Stimulated activated naive CD8-positive, alpha-beta T cell treated with anti-CD3 and anti-CD28 coated beads, Interleukin-15, Interleukin-2, amounts not matched to agents 100 U/mL and 50 U/mL, for 24 hours (primary cell): ENCODE data around the gene IL37.

Experiments
- ATAC-seq: fragments of 150-1000 bp; cut with Tn5 transposase; one replicate; pipeline ENCODE4 v1.10.0; 2021
- DNase-seq: peaks from one replicate; pipeline ENCODE4 v3.0.0; 2021

IL37 gene, protein sequence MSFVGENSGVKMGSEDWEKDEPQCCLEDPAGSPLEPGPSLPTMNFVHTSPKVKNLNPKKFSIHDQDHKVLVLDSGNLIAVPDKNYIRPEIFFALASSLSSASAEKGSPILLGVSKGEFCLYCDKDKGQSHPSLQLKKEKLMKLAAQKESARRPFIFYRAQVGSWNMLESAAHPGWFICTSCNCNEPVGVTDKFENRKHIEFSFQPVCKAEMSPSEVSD

GRCh38 chr2:112910865-112911264 is at the start of gene IL37:
TSS of gene IL37 (plus strand) at chr2:112911165. CDS start at chr2:112913013, 1,848 bp downstream.
- DNase-seq (no peak), ATAC-seq (no peak)

- DNase-seq (no peak), ATAC-seq (no peak)
These were observed 46.9 kb upstream of the IL37 start for GRCh38 chr2:112864072-112864471.

GRCh38 chr2:112866128-112866835 is 44.7 kb upstream of the IL37 start:
- DNase-seq: no peak
- ATAC-seq: no peak

GRCh38 chr2:112867701-112868631 is 43.0 kb upstream of the IL37 start:
- ATAC-seq: no peak
- no peak for DNase-seq

GRCh38 chr2:112869258-112869842 is 41.6 kb upstream of the IL37 start:
- ATAC-seq (no peak), DNase-seq (peak; percentile 41)

DNA sequence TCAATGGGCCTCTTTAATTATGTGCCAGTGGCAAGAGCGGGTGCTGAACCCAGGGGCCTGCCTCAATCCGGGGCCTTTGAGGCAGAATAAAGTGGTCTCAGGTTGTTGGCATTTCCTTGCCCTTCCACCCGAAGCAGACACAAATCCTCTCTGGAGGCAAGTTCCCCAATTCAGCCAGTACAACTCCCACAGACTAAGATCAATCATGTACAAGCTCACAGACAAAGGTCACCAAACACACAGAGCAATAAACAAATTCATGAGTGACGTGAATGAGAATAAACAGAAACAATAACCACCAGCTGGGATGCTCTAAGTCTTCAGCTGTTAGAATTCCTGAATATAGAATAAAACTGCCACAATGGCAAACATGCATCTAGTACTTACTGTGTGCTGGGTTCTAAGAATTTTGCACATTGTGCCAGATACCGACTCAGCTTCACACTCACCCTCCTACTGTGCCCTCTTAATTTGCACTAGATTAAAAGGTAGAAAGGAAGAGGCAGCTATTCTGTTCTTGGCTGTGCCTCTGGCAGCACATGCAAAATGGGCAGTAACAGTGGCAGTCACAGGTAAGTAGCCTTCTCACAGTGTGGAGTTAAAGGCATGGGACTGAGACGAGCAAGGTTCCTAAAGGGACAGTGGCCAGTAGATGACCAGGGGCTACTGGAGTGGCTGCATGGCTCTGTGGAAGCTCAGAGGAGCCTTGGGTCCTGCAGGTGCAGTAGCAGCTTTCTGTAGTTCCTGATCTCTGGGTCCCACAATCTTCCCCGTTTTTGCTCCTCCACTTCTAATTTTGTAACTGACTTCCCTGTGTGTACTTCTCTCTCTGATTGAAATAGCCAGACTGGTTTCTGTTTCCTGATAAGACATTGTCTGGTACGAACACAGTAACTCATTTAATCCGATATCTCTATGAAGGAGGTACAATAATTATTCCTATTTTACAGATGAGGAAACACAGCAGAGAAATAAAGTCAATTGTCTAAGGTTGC is 39.8 kb upstream of the IL37 start:
- no peak for DNase-seq

GRCh38 chr2:112876257-112876970 is 34.6 kb upstream of the IL37 start:
- ATAC-seq (no peak), DNase-seq (no peak)

More for the DNA sequence above, 39.8 kb upstream of the IL37 start:
- ATAC-seq: no peak

- no peak for DNase-seq
- no peak for ATAC-seq
These were observed 34.0 kb upstream of the IL37 start for GRCh38 chr2:112876971-112877361.

GRCh38 chr2:112877423-112877822 is 33.5 kb upstream of the IL37 start:
- DNase-seq (no peak), ATAC-seq (no peak)

- ATAC-seq (no peak), DNase-seq (no peak)
These were observed 31.4 kb upstream of the IL37 start for GRCh38 chr2:112879491-112880041.

- ATAC-seq: peak; percentile 55
These were observed 30.9 kb upstream of the IL37 start for GRCh38 chr2:112880091-112880531.

GRCh38 chr2:112880696-112881095 is 30.3 kb upstream of the IL37 start:
- ATAC-seq (no peak), DNase-seq (no peak)

More at GRCh38 chr2:112880091-112880531, 30.9 kb upstream of the IL37 start:
- DNase-seq: no peak

DNA sequence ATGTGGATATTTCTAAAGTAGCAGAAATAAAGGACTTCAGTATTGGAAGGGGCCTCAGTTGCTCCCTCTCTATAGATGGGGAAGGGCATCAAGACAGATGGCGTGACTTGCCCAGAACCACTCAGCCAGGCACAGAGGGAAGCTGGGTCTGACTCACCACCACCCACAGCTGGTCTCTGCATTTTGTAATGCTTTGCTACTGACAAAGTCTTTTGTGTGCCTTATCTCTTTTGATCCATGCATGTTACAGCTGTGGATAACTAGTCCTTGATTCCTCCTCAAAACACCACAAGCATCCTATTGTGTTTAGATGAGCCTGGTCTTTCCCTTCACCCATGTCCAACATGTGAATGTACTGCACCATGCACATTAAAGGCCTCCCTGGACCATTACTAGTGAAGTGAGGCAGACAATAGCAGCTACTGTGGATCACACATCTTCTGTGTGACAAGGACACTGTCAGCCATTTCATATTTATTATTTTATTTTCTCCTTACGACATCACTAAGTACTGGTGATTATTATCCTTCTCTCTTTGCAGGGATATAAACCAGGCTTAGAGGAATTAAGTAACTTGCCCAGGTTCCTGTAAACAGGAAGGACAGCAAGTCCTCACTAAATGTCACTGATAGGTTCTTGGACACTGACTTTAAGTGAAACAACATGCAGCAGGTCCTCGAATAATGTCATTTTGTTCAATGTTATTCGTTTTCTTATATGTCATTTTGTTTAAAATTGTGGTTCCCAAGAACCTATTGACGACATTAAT is 29.6 kb upstream of the IL37 start:
- ATAC-seq: peak; percentile 76
- peak; percentile 43 for DNase-seq

DNA sequence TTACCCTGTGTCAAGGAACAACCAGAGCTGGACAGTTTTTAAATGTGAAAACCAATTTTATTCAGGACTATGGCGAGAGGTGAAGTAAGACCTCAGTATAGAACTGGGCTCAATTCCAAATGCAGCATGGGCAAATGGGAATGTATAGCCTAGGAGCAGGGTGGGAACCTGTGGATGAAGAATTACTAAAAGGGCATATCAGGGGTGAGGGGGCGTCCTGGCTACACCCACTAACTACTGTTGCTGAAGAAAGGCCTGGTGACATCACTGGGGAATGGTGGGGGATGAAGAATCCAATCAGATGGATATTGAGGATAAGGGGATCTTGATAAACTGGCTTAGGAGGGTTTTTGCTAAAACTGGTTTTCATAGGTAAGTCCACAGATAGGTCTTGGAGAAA is 27.3 kb upstream of the IL37 start:
- ATAC-seq: no peak
- DNase-seq: no peak

- DNase-seq (peak; percentile 81), ATAC-seq (no peak)
These were observed 26.0 kb upstream of the IL37 start for GRCh38 chr2:112884869-112885505.

- DNase-seq (no peak), ATAC-seq (no peak)
These were observed 25.5 kb upstream of the IL37 start for GRCh38 chr2:112885506-112885902.

DNA sequence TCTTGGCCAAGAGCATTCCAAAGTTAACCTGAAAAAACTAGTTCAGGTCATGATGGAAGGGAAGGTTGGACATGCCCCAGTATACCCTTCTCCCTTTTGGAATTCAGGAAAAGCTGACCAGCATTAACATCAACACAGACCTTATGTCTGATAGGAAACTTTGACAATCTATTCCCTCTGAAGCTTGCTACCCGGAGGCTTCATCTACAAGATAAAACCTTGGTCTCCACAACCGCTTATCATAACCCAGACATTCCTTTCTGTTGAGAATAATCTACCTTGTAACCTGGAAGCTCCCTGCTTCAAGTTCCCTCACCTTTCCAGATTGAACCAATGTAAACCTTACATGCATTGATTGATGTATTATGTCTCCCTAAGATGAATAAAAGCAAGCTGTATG is 24.7 kb upstream of the IL37 start:
- ATAC-seq: no peak
- no peak for DNase-seq

DNA sequence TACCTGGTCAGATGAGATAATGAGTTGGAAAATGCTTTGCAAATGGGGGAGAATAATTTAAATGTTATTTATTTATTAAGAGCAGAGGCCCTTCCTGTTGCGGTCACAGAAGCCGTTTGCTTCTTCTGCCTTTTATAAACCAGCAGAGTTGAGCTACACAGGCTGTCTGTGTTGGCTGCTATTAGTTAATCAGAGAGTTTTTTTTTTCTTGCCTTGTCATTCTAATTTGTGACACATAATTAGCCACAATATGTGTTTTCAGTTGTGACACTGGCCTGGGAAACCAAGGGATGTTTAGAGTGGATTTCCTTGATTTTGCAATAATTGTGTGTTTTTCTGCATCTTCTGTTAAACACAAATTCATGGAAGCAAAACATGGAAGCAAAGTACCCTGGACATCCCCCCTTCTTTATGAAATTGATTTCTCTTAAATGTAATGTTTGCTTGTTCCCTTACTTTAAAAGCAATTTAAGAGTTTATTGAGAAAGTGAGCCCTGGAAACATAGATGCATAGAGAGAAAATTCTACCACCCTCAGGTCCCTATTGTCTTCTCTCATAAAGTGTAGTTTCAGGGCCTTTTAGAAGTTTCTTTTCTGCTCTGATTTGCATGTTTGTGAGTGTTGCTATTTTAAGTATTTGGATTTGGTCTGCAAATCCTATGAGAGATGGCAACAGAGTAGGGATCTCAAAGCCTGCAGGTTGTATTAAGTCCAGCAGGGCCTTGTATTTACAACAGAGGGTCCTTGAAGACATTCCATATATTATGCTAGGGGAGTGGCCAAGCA is 22.8 kb upstream of the IL37 start:
- no peak for DNase-seq
- no peak for ATAC-seq
